GM19035 (cell line): ENCODE results near the gene LAMC1.

Source experiments
- ATAC-seq: cut with Tn5 transposase; IDR thresholded peaks from one replicate; pipeline ENCODE4 v1.9.1; 2021; ENCODE audit not compliant: unreplicated experiment

The LAMC1 gene

DNA sequence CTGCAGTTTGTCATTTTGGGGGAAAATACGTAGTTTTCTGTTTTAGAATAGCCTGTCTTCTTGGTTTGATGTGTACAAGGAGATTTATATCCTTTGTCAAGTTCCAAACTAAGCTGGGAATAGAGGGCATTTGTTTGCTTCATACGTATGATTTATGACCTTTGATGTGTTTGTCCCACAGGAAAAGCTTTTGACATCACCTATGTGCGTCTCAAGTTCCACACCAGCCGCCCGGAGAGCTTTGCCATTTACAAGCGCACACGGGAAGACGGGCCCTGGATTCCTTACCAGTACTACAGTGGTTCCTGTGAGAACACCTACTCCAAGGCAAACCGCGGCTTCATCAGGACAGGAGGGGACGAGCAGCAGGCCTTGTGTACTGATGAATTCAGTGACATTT, 79.9 kb downstream of the LAMC1 start:
- no peak for ATAC-seq

- no peak for ATAC-seq
These were observed 80.4 kb downstream of the LAMC1 start for GRCh38 chr1:183103577-183103976.

DNA sequence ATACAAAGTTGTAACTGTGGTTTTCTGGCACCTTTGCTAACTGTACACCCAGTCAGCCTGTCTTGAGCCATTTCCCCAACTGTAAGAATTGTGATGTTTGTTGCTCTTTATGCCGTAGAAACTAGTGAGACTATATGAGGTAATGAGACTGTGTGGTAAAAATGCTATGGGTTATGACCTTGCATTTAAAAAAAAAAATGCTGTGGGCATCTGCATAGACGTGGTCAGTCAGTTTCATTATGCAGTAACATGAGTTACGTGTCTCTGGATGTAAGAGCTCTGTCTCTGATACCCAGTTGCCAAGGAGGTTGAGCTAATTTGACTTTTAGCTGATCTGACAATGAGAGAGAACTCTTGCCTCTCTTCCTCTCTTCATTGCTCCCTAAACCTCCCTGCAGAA, 82.2 kb downstream of the LAMC1 start:
- no peak for ATAC-seq

DNA sequence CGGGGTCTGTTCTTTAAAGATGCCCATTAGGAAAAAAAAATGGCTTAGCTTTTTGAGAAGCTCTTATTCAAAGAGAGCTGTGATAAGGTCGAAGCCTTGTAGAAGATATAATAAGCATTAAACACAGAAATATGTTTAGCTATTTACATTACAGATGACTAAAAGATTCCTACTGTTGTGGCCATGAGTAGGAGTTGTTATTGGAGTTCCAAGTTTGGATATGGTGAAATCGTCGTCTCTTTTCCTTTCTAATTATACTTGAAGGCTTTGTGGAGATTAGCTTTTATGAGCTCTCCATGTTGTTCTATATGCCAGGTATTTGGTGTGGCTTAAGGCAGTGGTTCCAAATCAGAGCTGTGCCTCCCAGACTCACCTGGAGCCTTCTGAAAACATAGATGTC, 82.9 kb downstream of the LAMC1 start:
- ATAC-seq = no peak

DNA sequence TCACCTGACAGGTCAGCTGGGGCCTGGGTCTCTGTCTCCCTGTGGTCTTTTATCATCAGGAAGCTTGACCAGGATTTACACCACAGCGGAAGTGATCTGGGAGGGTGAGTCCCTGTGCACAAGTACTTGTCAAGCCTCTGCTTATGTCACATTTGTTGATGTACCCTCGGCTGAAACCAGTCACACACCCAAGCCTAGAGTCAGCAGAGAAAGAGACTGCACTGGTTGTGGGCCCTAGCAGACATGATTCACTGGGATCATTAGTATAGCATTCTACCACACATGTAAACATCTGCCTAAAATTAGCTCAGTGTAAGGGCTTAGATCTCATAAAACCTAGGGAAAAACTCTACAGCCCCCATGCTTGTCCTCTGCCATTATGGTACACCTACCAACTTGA, 83.5 kb downstream of the LAMC1 start:
- ATAC-seq = no peak

DNA sequence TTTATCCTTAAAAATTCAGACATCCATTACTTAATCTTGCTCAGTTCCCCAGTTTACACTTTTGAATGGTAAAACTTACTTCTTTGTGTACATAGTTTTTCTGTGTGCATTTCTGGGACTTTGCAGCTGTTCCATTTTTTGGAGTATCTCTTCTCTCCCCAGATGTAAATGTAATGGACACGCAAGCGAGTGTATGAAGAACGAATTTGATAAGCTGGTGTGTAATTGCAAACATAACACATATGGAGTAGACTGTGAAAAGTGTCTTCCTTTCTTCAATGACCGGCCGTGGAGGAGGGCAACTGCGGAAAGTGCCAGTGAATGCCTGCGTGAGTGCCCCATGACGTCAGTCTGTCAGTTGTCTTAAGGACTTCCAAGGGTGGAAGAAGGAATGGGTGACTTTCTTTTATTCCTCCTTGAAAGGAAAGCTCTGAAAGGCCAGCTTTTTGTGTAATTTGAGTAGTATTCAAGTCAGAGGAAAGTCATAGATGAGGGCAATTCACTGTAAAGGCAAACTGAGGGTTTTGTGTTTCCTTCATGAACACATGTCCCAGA, 87.2 kb downstream of the LAMC1 start:
- ATAC-seq = no peak

DNA sequence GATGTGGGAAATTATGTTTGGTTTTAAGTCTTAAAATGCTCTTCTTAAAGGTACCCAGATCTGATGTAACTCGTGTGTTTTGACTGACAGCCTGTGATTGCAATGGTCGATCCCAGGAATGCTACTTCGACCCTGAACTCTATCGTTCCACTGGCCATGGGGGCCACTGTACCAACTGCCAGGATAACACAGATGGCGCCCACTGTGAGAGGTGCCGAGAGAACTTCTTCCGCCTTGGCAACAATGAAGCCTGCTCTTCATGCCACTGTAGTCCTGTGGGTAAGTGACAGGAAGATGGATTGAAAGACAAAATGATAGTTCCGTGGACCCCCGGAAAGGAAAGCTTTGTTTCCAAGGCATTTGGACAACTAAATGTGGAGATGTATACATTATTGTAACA, 91.2 kb downstream of the LAMC1 start:
- ATAC-seq = no peak

DNA sequence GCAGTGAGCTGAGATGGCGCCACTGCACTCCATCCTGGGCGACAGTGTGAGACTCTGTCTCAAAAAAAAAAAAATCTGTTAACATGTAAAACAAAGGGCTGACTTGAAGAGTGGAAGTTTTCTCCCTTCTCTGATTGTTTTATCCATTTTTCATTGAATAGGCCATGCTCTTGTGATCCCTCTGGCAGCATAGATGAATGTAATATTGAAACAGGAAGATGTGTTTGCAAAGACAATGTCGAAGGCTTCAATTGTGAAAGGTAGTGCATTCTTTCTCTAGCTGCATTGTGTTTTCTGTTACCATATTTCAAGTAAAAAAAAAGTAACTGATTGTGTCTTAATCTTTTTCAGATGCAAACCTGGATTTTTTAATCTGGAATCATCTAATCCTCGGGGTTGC, 93.2 kb downstream of the LAMC1 start:
- ATAC-seq = no peak

DNA sequence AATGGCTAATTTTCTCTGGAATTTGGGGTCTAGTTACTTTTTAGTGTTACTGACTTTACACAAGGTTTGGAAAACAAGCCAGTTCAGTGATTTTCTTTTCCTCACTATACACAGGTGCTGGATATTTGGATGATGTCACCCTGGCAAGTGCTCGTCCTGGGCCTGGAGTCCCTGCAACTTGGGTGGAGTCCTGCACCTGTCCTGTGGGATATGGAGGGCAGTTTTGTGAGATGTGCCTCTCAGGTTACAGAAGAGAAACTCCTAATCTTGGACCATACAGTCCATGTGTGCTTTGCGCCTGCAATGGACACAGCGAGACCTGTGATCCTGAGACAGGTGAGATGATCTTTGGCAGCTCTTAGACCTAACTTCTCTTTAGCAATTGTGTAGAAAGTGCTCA, 98.4 kb downstream of the LAMC1 start:
- no peak for ATAC-seq

GRCh38 chr1:183124259-183124658, 101.0 kb downstream of the LAMC1 start:
- no peak for ATAC-seq

- ATAC-seq = no peak
These were observed 102.2 kb downstream of the LAMC1 start for GRCh38 chr1:183125279-183125999.

GRCh38 chr1:183126000-183126366, 102.8 kb downstream of the LAMC1 start:
- no peak for ATAC-seq

GRCh38 chr1:183126528-183126927, 103.3 kb downstream of the LAMC1 start:
- no peak for ATAC-seq

DNA sequence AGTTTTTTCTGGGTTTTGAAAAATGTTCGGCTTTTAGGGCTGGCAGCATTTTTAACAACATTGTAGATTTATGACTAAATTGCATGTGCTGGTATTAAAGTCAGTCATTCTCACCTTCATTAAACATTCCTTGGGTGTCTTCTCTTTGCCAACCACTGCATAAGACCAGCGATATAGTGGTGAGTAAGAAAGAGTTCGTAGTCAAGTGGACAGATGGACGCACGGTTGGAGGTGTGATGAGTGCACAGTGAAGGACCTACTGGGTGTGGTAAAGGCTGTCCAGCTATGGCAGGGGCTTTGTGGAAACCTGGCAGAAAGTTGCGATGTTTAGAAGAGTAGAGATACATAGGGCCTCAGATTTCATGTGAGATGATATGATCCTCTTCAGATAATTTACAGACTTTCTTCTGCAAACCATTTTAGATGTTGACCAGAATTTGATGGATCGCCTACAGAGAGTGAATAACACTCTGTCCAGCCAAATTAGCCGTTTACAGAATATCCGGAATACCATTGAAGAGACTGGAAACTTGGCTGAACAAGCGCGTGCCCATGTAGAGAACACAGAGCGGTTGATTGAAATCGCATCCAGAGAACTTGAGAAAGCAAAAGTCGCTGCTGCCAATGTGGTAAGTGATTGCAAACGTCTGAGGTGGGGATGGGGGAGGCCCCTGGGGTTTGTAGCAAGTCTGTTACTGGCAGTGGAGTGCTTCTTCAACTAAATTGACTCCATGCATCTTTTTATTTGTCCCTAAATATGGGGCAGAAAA, 106.9 kb downstream of the LAMC1 start:
- ATAC-seq = no peak

DNA sequence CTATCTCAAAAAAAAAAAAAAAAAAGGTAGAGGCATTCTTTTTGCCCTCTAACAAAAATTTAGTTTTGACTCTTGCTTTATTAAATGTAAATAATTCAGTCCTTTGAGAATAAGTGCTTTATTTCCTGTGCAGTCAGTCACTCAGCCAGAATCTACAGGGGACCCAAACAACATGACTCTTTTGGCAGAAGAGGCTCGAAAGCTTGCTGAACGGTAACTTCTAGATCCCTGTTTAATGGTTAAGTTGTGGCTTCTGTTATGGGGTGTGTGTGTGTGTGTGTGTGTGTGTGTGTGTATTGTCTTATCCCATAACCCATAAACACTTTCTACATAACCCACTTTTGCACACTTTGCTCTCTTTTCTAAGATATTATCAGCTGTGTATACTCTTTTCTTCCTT, 107.9 kb downstream of the LAMC1 start:
- ATAC-seq = no peak

- no peak for ATAC-seq
These were observed 112.1 kb downstream of the LAMC1 start for GRCh38 chr1:183135336-183135735.

- ATAC-seq = no peak
These were observed 114.6 kb downstream of the LAMC1 start for GRCh38 chr1:183137782-183138181.

DNA sequence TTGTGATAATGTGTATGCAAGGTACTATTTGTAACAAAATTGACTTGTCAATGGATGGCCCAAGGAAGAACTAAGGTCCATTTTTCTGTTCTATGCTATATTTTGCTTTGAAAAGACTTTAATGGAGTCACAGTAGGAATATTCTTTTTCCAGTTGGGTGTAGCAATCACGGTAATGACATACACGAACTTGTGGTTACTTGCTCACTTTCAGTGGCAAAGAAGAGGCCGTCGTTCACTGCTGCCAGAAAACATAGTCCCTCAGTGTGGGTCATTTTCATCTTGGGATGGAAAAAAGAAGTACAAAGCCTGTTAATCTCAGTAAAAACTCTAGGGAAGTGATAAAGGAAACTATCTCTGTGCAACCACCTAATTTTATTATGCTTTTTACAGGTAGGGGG, 115.1 kb downstream of the LAMC1 start:
- ATAC-seq = no peak

DNA sequence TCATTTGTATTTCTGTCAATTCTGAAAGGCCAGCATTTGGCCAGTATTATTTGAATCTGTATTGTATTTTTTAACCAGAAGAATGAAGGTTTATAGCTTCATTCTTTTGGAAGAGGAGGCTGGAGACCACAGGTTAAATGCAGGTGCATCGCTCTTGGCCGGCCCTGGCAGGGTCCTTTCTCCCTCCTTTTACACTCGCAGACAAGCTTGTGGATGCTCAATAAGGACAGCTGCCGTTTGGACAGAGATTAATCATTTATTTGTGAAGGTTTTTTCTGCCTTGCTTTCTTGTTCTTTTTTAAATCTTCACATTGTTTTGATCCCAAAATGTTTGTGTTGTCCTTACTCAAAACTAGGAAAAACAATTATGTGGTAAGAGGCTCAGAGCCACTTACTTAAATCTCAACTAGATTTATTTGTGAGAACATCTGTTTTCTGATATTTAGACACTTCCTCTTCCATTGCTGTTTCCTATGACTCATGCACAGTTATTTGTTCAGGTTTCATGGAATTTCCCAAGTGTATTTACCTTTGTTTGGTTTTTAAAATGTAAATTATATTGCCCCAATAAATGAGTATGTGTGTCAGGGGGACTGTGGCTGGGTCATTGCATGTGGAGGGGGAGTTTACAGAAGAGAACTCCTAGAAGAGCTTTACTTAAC, 116.2 kb downstream of the LAMC1 start:
- ATAC-seq = no peak

DNA sequence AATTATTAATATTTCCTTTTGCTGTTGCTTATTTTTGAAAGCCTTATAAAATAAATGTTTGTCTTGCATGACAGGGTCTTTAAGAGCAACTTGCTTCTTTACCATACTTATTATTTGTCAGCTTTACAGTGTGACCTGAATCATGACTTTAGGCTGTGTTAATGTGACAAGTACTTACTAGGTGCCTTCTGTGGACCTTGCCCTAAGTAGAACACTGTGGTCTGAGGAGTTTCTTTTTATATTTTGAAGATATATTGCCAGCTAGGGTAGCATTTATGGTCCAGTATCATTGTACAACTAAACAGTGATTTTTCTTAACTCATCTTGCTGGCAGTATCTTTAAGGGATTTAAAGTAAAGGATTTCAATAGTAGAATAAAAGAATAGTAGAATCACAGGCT, 117.4 kb downstream of the LAMC1 start:
- ATAC-seq = no peak

DNA sequence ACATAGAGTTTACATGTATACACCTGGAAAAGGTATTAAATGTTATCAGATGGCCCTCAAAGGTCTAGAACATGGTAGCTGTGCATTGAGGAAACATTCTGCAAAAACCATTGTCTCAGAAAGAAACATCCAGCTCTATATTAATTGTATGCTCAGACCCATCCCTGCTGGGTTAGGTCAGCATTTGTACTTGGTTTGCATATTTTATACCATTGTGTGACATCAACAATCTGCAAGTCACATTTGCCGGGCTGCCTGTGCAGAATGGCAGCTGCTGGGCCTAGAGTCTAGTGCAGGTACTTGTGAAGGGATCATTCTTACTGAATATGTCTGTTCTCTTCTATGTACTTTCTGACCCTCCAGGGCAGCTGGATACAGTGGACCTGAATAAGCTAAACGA, 119.0 kb downstream of the LAMC1 start:
- ATAC-seq = no peak
